ENCODE measurements around the gene EEF1AKMT1. TPM values are rescaled to one million over a fixed set of nuclear protein-coding genes. Genes with fewer than 3 reads are reported as not detected.

EEF1AKMT1 gene
- total RNA-seq, 1 experiment from 2014 or later: 6.1 TPM

DNA sequence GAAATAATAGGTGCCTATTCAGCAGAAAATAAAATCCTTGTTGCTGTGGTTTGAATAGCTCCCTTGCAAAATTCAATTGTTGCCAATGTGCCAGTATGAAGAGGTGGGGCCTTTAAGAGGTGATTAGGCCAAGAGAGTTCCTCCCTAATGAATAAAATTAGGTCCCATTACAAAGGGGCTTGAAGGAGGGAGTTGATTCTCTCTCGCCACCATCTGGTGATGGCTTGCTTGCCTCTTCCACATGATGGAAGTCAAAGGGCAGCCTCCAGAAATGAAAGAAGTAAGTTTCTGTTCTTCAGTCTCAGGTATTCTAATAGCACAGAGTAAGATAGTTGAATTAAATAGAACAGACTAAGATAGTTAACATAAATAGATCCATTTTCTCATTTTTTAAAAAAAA, 3.0 kb upstream of the EEF1AKMT1 start:
- H3K18ac ChIP-seq (ENCODE audit: insufficient read length, low read depth, low read length): no peak overlapping the region
- no peaks in the 10 kb centered on the region for H3K79me1 ChIP-seq (ENCODE audit: insufficient read depth, low read depth, low read length, poor library complexity, severe bottlenecking)
- no peak overlapping the region for H3K9ac ChIP-seq (ENCODE audit: extremely low read depth, insufficient read length, low read length)
- H3K4me2 ChIP-seq (ENCODE audit: insufficient read depth, insufficient read length, low read length): no peak overlapping the region
- H3K27me3 Mint-ChIP-seq (ENCODE audit: low read depth): peaks cover 3% of the 10 kb centered on the region; the same call in 1 of the 2 replicates
- no peak overlapping the region for H2BK15ac ChIP-seq (ENCODE audit: low read depth, low read length)
- H3K36me3 Mint-ChIP-seq (ENCODE audit: insufficient read depth in 1 of 3, low read depth in 3 of 3): peaks cover 0 to 4% (median 3%) of the 10 kb centered on the region in 3 experiments; a peak in 4 of 7 replicates
- no peaks in the 10 kb centered on the region for H3K4me1 ChIP-seq (ENCODE audit: insufficient read depth, low read length)
- peaks cover 11 to 15% of the 10 kb centered on the region in 2 experiments for H3K4me1 Mint-ChIP-seq
- no peak overlapping the region for H3K4ac ChIP-seq (ENCODE audit: low read depth, low read length)
- no peak overlapping the region for H3K23ac ChIP-seq (ENCODE audit: insufficient read length, low read depth, low read length)
- no CpG with 5 or more reads among the region's 1 CpG for WGBS (ENCODE audit: extremely low coverage, insufficient read length, low lambda C conversion rate)
- H2BK120ac ChIP-seq (ENCODE audit: low read depth, low read length, poor library complexity, severe bottlenecking): no peak overlapping the region
- peaks cover 6% of the 10 kb centered on the region for H3K23me2 ChIP-seq (ENCODE audit: insufficient read length, low read depth, low read length, poor library complexity, severe bottlenecking)
- H3K27ac ChIP-seq (ENCODE audit: insufficient read length, low read depth, low read length): no peak overlapping the region
- H2AK5ac ChIP-seq (ENCODE audit: insufficient read length, low read length): no peak overlapping the region
- H4K91ac ChIP-seq (ENCODE audit: insufficient read length, low read depth, low read length): no peak overlapping the region
- no peak overlapping the region for H2BK5ac ChIP-seq (ENCODE audit: insufficient read length, low read length)
- no peaks in the 10 kb centered on the region for H3K9me3 Mint-ChIP-seq
- H3K14ac ChIP-seq (ENCODE audit: insufficient read depth, low read length): no peak overlapping the region
- DNase-seq: no peak
- TF ChIP-seq, protein P1, sequence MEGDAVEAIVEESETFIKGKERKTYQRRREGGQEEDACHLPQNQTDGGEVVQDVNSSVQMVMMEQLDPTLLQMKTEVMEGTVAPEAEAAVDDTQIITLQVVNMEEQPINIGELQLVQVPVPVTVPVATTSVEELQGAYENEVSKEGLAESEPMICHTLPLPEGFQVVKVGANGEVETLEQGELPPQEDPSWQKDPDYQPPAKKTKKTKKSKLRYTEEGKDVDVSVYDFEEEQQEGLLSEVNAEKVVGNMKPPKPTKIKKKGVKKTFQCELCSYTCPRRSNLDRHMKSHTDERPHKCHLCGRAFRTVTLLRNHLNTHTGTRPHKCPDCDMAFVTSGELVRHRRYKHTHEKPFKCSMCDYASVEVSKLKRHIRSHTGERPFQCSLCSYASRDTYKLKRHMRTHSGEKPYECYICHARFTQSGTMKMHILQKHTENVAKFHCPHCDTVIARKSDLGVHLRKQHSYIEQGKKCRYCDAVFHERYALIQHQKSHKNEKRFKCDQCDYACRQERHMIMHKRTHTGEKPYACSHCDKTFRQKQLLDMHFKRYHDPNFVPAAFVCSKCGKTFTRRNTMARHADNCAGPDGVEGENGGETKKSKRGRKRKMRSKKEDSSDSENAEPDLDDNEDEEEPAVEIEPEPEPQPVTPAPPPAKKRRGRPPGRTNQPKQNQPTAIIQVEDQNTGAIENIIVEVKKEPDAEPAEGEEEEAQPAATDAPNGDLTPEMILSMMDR (conservative IDR thresholded peaks at IDR 0.05): peak; percentile 43; the same call in 2 of the 3 replicates
- peak overlapping the region in 1 of 3 experiments; percentile 40; a peak in 1 of 7 replicates for H3K27ac Mint-ChIP-seq
- H4K8ac ChIP-seq (replicated peaks; ENCODE audit: insufficient read length, low read depth, low read length): no peak overlapping the region
- H2AFZ ChIP-seq (ENCODE audit: low read length): no peak overlapping the region
- H2BK20ac ChIP-seq (ENCODE audit: low read depth, low read length, poor library complexity, severe bottlenecking): no peak overlapping the region
- H4K5ac ChIP-seq (ENCODE audit: insufficient read length, low read depth, low read length): no peak overlapping the region
- H3K56ac ChIP-seq (ENCODE audit: insufficient read length, low read depth, low read length): no peak overlapping the region
- no peaks in the 10 kb centered on the region for H3K79me2 ChIP-seq (ENCODE audit: insufficient read depth, low read length)
- no peak overlapping the region for H3K4me3 Mint-ChIP-seq
- H2BK12ac ChIP-seq (ENCODE audit: insufficient read length, low read depth, low read length): no peak overlapping the region
- no peaks in the 10 kb centered on the region for H4K20me1 ChIP-seq (ENCODE audit: control insufficient read depth, insufficient read depth, insufficient read length)
- no peaks in the 10 kb centered on the region for H3K9me3 ChIP-seq (ENCODE audit: control insufficient read depth, low read depth, low read length)
- no peaks in the 10 kb centered on the region for H3K27me3 ChIP-seq (ENCODE audit: insufficient read depth, low read length)
- no peak overlapping the region for H3T11ph ChIP-seq (ENCODE audit: low read length)

Data from H9 (cell line).